ENCODE data around the gene CYGB.

DNA sequence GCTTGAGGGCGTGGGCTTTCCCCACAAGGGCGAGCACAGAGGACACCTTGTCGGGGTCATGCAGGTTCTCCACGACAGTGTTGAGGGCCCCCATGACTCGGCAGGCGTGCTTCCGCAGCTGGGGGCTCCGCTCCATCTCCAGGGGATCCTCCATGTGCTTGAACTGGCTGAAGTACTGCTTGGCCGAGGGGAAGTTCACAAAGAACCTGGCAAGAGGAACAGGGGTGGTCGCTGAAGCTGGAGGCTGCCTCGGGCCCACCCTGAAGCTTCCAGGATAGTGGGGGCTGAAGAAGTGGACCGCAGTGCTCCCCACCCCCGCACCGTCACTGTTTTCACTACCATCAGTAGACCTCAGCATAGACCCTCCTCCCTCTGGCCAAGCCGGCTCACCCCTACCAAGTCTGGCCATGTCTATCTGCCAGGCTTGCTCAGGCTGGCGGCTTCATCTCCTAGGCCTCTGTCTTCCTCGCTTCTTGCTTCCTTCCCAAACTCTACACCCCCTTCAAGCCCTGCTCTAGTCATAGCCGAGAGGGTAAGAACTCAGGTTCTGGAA is 5.9 kb downstream of the CYGB start:
- TF ChIP-seq CTCF (IDR thresholded peaks at IDR 0.05): no peak
- no peak for TF ChIP-seq POLR2A (IDR thresholded peaks at IDR 0.05)

All from vagina (tissue), 2 donors.